HCT116 (cell line): Measurements from ENCODE around the gene TMEM214. TPM values are rescaled to one million over a fixed set of nuclear protein-coding genes. Genes with fewer than 3 reads are reported as not detected.

Experiments used
- ATAC-seq: fragments of 200-7000 bp; cut with Tn5 transposase; 2 replicates; pipeline ENCODE4 v1.9.1; 2020; ENCODE audit warnings: mild to moderate bottlenecking, moderate library complexity
- BruUV-seq: library from RNA; stranded (reverse); fragments of 400-500 nt; replicated peaks from 2 replicates; lab custom pipeline; 2021; lab: Mats Ljungman, UMichigan
- CTCF ChIA-PET: fragments of 300-600 bp; sonication (Branson Sonifier 250); formaldehyde crosslinking; loops from one replicate; lab custom pipeline; 2021; ENCODE audit warnings: antibody characterized with exemption; lab: Charles Lee
- POLR2A ChIA-PET: fragments of 300-600, 350-600 bp; sonication (Branson Sonifier 250); formaldehyde crosslinking; loops from one replicate; lab custom pipeline; 2021; ENCODE audit warnings: antibody characterized with exemption; lab: Charles Lee
- RAD21 ChIA-PET, 2 experiments: fragments of 300-600 bp; sonication (Branson Sonifier 250); formaldehyde crosslinking; loops; one replicate each; lab custom pipeline; 2023; ENCODE audit warnings: low total read pairs in 2 of 2; ENCODE audit not compliant: uncharacterized antibody in 2 of 2, unreplicated experiment in 2 of 2, low non-redundant PET in 1 of 2; lab: Charles Lee
- DNase-seq: peaks from one replicate; pipeline ENCODE4 v3.0.0-alpha.2; 2010; ENCODE audit warnings: low read depth, low spot score
- H2AFZ ChIP-seq: fragments of 200-600 bp; shearing (Covaris generic), sonication (generic); 2 replicates; pipeline ENCODE4 v1.6.1; 2017; ENCODE audit warnings: low read depth, mixed run types, mixed read lengths, antibody characterized with exemption, low read length; ENCODE audit not compliant: poor library complexity, severe bottlenecking
- H3K27ac ChIP-seq: 2 replicates; pipeline ENCODE4 v1.5.1; 2012; ENCODE audit warnings: low read depth, low read length
- H3K27me3 ChIP-seq: fragments of 200-600 bp; sonication (generic); 2 replicates; pipeline ENCODE4 v1.6.1; 2016; ENCODE audit warnings: mixed run types, low read length, mixed read lengths; ENCODE audit not compliant: insufficient read depth
- H3K36me3 ChIP-seq, 2 experiments: fragments of 200-500 bp in 1 of 2; fragments of 200-600 bp in 1 of 2; sonication (Bioruptor generic) in 1 of 2; sonication (generic) in 1 of 2; 2 replicates each; pipeline versions ENCODE4 v1.5.1 to v1.6.1; 2014 to 2016; ENCODE audit warnings: low read length in 2 of 2, inconsistent platforms in 1 of 2, mixed read lengths in 1 of 2, mixed run types in 1 of 2; ENCODE audit not compliant: insufficient read depth in 2 of 2, control insufficient read depth in 1 of 2
- H3K4me1 ChIP-seq, 2 experiments: fragments of 200-600 bp in 1 of 2; sonication (generic) in 1 of 2; 2 replicates each; pipeline versions ENCODE4 v1.5.1 to v1.6.1; 2012 to 2017; ENCODE audit warnings: low read length in 2 of 2, inconsistent platforms in 1 of 2, mild to moderate bottlenecking in 1 of 2, mixed read lengths in 1 of 2, mixed run types in 1 of 2, moderate library complexity in 1 of 2; ENCODE audit not compliant: insufficient read depth in 2 of 2, control insufficient read depth in 1 of 2
- H3K4me2 ChIP-seq: fragments of 200-600 bp; sonication (generic); 2 replicates; pipeline ENCODE4 v1.6.1; 2017; ENCODE audit warnings: mixed run types, low read length, mixed read lengths
- H3K4me3 ChIP-seq, 2 experiments: fragments of 200-600 bp in 1 of 2; sonication (generic) in 1 of 2; replicated peaks in 1 of 2; 2 replicates each; pipeline ENCODE4 v1.5.1; 2011 to 2016; ENCODE audit warnings: low read length in 2 of 2, control low read depth in 1 of 2, low read depth in 1 of 2, mild to moderate bottlenecking in 1 of 2, mixed read lengths in 1 of 2, mixed run types in 1 of 2
- H3K79me2 ChIP-seq: fragments of 200-600 bp; sonication (generic); 2 replicates; pipeline ENCODE4 v1.6.1; 2017; ENCODE audit warnings: mild to moderate bottlenecking, mixed run types, low read length, moderate library complexity, mixed read lengths; ENCODE audit not compliant: insufficient read depth
- H3K9ac ChIP-seq: fragments of 200-600 bp; sonication (generic); 2 replicates; pipeline ENCODE4 v1.6.1; 2016; ENCODE audit warnings: low read length, mixed read lengths
- H3K9me2 ChIP-seq: fragments of 200-600 bp; sonication (generic), shearing (Covaris generic); 2 replicates; pipeline ENCODE4 v1.6.1; 2017; ENCODE audit warnings: mixed run types, mild to moderate bottlenecking, moderate library complexity; ENCODE audit not compliant: insufficient read depth
- H3K9me3 ChIP-seq, 2 experiments: fragments of 200-500 bp in 1 of 2; fragments of 200-600 bp in 1 of 2; sonication (Bioruptor generic) in 1 of 2; sonication (generic) in 1 of 2; 2 replicates each; pipeline ENCODE4 v1.6.1; 2014 to 2017; ENCODE audit warnings: low read length in 2 of 2, mixed read lengths in 2 of 2, inconsistent platforms in 1 of 2, low read depth in 1 of 2, mild to moderate bottlenecking in 1 of 2, mixed run types in 1 of 2, moderate library complexity in 1 of 2; ENCODE audit not compliant: control insufficient read depth in 1 of 2, insufficient read depth in 1 of 2
- H4K20me1 ChIP-seq: fragments of 200-600 bp; sonication (generic), shearing (Covaris generic); 2 replicates; pipeline ENCODE4 v1.6.1; 2017; ENCODE audit warnings: mixed run types, mild to moderate bottlenecking, moderate library complexity; ENCODE audit not compliant: insufficient read depth
- CEBPB ChIP-seq: IDR thresholded peaks from 2 replicates; pipeline ENCODE4 v1.6.1; 2012; ENCODE audit warnings: low read depth
- EGR1 ChIP-seq: IDR thresholded peaks from 2 replicates; pipeline ENCODE4 v1.6.1; 2012; ENCODE audit warnings: low read depth
- ELF1 ChIP-seq: IDR thresholded peaks from 2 replicates; pipeline ENCODE4 v1.6.1; 2012; ENCODE audit warnings: low read depth, borderline replicate concordance
- JUND ChIP-seq: IDR thresholded peaks from 2 replicates; pipeline ENCODE4 v1.6.1; 2012
- POLR2AphosphoS5 ChIP-seq: IDR thresholded peaks from 2 replicates; pipeline ENCODE4 v1.6.1; 2011; ENCODE audit warnings: mild to moderate bottlenecking, low read depth, low read length, moderate library complexity
- RAD21 ChIP-seq: IDR thresholded peaks from 2 replicates; pipeline ENCODE4 v1.6.1; 2012; ENCODE audit warnings: low read depth, mild to moderate bottlenecking
- SIN3A ChIP-seq: IDR thresholded peaks from 2 replicates; pipeline ENCODE4 v1.6.1; 2012; ENCODE audit warnings: low read depth
- SRF ChIP-seq: IDR thresholded peaks from 2 replicates; pipeline ENCODE4 v1.6.1; 2012; ENCODE audit warnings: low read depth
- intact Hi-C: fragments of 100-400 bp; cut with micrococcal nuclease; formaldehyde crosslinking; loops from 2 replicates; pipeline ENCODE4 v1.10.0; 2022
- total RNA-seq: library from RNA; stranded (reverse); gene quantifications from one replicate; pipeline ENCODE4 v1.2.1, GENCODE V29; 2021; ENCODE audit not compliant: unreplicated experiment
- TF ChIP-seq, protein P1 (sequence below): IDR thresholded peaks from 2 replicates; pipeline ENCODE4 v1.6.1; 2012; ENCODE audit warnings: low read depth
- TF ChIP-seq, protein P2 (sequence below): IDR thresholded peaks from 2 replicates; pipeline ENCODE4 v1.6.1; 2012

The TMEM214 gene
- total RNA-seq, 1 experiment from 2014 or later: 69.8 TPM

DNA sequence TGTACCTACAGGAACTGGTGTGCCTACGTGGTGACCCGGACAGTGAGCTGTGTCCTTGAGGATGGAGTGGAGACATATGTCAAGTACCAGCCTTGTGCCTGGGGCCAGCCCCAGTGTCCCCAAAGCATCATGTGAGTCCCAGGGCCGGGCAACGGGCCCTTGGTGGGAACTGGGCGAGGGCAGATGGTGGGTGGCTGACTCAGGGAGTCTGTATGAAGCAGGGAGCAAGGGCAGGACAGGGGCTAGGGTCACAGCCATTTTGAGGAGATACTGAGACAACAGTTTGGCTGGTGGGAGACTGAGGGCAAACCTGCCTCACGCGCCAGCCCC, 47.3 kb downstream of the TMEM214 start (continued):
- TF ChIP-seq EGR1: no peak
- TF ChIP-seq RAD21: no peak
- TF ChIP-seq, protein P1, sequence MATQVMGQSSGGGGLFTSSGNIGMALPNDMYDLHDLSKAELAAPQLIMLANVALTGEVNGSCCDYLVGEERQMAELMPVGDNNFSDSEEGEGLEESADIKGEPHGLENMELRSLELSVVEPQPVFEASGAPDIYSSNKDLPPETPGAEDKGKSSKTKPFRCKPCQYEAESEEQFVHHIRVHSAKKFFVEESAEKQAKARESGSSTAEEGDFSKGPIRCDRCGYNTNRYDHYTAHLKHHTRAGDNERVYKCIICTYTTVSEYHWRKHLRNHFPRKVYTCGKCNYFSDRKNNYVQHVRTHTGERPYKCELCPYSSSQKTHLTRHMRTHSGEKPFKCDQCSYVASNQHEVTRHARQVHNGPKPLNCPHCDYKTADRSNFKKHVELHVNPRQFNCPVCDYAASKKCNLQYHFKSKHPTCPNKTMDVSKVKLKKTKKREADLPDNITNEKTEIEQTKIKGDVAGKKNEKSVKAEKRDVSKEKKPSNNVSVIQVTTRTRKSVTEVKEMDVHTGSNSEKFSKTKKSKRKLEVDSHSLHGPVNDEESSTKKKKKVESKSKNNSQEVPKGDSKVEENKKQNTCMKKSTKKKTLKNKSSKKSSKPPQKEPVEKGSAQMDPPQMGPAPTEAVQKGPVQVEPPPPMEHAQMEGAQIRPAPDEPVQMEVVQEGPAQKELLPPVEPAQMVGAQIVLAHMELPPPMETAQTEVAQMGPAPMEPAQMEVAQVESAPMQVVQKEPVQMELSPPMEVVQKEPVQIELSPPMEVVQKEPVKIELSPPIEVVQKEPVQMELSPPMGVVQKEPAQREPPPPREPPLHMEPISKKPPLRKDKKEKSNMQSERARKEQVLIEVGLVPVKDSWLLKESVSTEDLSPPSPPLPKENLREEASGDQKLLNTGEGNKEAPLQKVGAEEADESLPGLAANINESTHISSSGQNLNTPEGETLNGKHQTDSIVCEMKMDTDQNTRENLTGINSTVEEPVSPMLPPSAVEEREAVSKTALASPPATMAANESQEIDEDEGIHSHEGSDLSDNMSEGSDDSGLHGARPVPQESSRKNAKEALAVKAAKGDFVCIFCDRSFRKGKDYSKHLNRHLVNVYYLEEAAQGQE: no peak
- TF ChIP-seq JUND: no peak
- no peak for TF ChIP-seq CEBPB
- no peak for TF ChIP-seq SRF
- TF ChIP-seq, protein P2, sequence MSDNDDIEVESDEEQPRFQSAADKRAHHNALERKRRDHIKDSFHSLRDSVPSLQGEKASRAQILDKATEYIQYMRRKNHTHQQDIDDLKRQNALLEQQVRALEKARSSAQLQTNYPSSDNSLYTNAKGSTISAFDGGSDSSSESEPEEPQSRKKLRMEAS: no peak
- no peak for TF ChIP-seq ELF1

DNA sequence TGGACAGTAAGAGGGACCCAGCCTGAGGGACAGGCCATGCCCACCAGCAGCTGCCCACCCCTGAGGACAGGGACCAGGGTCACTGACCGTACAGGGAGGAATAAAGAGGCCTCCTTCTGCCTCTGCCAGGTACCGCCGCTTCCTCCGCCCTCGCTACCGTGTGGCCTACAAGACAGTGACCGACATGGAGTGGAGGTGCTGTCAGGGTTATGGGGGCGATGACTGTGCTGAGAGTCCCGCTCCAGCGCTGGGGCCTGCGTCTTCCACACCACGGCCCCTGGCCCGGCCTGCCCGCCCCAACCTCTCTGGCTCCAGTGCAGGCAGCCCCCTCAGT, 47.8 kb downstream of the TMEM214 start:
- H3K27me3 ChIP-seq: no peaks in the 10 kb centered on the region
- H3K79me2 ChIP-seq: no peaks in the 10 kb centered on the region
- no peak overlapping the region for H2AFZ ChIP-seq
- ATAC-seq (no peak), DNase-seq (no peak)
- H3K9me3 ChIP-seq: no peaks in the 10 kb centered on the region
- H3K36me3 ChIP-seq: no peaks in the 10 kb centered on the region
- H3K9me2 ChIP-seq: no peaks in the 10 kb centered on the region
- no peak overlapping the region for H3K9ac ChIP-seq
- ChIA-PET CTCF (interaction anchor here (0.6 to 1.3 kb wide), 6 partner anchors 8 to 155 kb away, joined by 3 to 6 read pairs (median 3); partner anchors contain the start of genes AGBL5 and OST4), RAD21 (no interaction called here), POLR2A (interaction anchor here (0.6 to 1.3 kb wide), 3 partner anchors 9 to 119 kb away, joined by 3 to 6 read pairs (median 3); partner anchors contain the start of gene OST4)
- H3K27ac ChIP-seq: peak overlapping the region; percentile 28; the same call in 1 of the 2 replicates
- no TSS peak for BruUV-seq
- H3K4me3 ChIP-seq: no peak overlapping the region
- TF ChIP-seq ELF1 (no peak), SIN3A (no peak), EGR1 (no peak), POLR2AphosphoS5 (no peak), RAD21 (no peak)
- intact Hi-C loops: no loop called here
- H4K20me1 ChIP-seq: no peaks in the 10 kb centered on the region
- peak overlapping the region; percentile 81; the same call in 1 of the 2 replicates for H3K4me2 ChIP-seq
- H3K4me1 ChIP-seq: peaks cover 13 to 22% of the 10 kb centered on the region in 2 experiments
